ENCODE data around the gene FCHO1. TPM values are rescaled to one million over a fixed set of nuclear protein-coding genes. Genes with fewer than 3 reads are reported as not detected.

Gene FCHO1
- total and polyA plus RNA-seq, 2 experiments from 2014 or later: 18.5 to 42.3 TPM

DNA sequence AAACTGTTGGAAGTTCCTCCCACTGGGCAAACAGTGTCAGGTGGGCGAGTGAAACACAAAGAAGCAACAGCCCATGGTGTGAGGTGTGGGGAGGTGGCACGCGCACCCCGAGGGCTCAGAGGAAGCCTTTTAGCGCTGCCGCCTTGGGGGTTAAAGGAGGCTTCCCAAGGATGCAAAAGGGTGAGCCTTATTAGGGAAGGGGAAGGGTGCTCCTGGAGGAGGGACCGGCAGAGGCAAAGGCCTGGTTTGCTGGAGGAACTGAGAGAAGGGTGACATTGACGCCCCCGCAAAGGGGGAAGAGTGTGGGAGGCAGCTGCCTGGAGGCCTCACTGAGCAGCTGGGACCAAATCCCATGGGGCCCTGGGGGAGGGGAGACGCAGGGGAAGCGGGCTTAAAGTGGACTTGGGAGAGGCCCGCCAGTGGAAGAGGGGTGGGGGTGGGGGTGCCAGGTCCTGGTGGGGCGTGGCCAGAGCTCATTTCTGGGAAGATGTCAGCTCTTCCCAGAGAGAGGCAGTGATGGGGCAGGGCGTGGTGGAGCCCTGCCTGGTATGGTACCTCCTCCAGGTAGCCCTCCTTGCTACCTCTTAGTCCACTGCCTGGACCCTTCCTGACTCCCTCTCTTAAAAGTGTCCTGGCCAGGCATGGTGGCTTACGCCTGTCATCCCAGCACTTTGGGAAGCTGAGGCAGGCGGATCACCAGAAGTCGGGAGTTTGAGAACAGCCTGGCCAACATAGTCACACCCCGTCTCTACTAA is 12.0 kb upstream of the FCHO1 start (continued):
- TF ChIP-seq, protein P1, sequence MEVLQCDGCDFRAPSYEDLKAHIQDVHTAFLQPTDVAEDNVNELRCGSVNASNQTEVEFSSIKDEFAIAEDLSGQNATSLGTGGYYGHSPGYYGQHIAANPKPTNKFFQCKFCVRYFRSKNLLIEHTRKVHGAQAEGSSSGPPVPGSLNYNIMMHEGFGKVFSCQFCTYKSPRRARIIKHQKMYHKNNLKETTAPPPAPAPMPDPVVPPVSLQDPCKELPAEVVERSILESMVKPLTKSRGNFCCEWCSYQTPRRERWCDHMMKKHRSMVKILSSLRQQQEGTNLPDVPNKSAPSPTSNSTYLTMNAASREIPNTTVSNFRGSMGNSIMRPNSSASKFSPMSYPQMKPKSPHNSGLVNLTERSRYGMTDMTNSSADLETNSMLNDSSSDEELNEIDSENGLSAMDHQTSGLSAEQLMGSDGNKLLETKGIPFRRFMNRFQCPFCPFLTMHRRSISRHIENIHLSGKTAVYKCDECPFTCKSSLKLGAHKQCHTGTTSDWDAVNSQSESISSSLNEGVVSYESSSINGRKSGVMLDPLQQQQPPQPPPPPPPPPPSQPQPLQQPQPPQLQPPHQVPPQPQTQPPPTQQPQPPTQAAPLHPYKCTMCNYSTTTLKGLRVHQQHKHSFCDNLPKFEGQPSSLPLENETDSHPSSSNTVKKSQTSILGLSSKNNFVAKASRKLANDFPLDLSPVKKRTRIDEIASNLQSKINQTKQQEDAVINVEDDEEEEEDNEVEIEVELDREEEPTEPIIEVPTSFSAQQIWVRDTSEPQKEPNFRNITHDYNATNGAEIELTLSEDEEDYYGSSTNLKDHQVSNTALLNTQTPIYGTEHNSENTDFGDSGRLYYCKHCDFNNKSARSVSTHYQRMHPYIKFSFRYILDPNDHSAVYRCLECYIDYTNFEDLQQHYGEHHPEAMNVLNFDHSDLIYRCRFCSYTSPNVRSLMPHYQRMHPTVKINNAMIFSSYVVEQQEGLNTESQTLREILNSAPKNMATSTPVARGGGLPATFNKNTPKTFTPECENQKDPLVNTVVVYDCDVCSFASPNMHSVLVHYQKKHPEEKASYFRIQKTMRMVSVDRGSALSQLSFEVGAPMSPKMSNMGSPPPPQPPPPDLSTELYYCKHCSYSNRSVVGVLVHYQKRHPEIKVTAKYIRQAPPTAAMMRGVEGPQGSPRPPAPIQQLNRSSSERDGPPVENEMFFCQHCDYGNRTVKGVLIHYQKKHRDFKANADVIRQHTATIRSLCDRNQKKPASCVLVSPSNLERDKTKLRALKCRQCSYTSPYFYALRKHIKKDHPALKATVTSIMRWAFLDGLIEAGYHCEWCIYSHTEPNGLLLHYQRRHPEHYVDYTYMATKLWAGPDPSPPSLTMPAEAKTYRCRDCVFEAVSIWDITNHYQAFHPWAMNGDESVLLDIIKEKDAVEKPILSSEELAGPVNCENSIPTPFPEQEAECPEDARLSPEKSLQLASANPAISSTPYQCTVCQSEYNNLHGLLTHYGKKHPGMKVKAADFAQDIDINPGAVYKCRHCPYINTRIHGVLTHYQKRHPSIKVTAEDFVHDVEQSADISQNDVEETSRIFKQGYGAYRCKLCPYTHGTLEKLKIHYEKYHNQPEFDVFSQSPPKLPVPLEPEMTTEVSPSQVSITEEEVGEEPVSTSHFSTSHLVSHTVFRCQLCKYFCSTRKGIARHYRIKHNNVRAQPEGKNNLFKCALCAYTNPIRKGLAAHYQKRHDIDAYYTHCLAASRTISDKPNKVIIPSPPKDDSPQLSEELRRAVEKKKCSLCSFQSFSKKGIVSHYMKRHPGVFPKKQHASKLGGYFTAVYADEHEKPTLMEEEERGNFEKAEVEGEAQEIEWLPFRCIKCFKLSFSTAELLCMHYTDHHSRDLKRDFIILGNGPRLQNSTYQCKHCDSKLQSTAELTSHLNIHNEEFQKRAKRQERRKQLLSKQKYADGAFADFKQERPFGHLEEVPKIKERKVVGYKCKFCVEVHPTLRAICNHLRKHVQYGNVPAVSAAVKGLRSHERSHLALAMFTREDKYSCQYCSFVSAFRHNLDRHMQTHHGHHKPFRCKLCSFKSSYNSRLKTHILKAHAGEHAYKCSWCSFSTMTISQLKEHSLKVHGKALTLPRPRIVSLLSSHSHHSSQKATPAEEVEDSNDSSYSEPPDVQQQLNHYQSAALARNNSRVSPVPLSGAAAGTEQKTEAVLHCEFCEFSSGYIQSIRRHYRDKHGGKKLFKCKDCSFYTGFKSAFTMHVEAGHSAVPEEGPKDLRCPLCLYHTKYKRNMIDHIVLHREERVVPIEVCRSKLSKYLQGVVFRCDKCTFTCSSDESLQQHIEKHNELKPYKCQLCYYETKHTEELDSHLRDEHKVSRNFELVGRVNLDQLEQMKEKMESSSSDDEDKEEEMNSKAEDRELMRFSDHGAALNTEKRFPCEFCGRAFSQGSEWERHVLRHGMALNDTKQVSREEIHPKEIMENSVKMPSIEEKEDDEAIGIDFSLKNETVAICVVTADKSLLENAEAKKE (CRISPR knock-in tag; IDR thresholded peaks at IDR 0.05): no peak
- TF ChIP-seq POLR2AphosphoS5 (IDR thresholded peaks at IDR 0.05; ENCODE audit: low read depth): no peak
- TF ChIP-seq, protein P2, sequence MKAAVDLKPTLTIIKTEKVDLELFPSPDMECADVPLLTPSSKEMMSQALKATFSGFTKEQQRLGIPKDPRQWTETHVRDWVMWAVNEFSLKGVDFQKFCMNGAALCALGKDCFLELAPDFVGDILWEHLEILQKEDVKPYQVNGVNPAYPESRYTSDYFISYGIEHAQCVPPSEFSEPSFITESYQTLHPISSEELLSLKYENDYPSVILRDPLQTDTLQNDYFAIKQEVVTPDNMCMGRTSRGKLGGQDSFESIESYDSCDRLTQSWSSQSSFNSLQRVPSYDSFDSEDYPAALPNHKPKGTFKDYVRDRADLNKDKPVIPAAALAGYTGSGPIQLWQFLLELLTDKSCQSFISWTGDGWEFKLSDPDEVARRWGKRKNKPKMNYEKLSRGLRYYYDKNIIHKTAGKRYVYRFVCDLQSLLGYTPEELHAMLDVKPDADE (IDR thresholded peaks at IDR 0.05): no peak
- TF ChIP-seq ZNF114 (CRISPR knock-in tag; IDR thresholded peaks at IDR 0.05): no peak

DNA sequence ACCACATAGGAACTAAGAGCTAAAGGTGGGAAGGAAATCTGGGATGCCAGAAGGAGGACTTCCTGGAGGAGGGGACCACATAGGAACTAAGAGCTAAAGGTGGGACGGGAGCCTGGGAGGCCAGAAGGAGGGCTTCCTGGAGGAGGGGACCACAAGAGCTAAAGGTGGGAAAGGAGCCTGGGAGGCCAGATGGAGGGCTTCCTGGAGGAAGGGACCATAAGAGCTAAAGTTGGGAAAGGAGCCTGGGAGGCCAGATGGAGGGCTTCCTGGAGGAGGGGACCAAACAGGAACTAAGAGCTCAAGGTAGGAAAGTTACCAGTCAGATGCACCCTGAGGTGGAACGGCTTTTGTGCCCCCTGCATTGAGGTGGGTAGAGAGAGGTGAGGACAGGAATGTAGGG is 9.8 kb upstream of the FCHO1 start:
- Histone ChIP-seq H3K4me2 (no peak overlapping the region), H4K20me1 (replicated peaks; ENCODE audit: insufficient read depth) (0 out of 2 replicates have a peak, but pooled peaks cover 3% of the 10 kb centered on the region), H3K79me2 (replicated peaks; ENCODE audit: insufficient read depth) (no peaks in the 10 kb centered on the region), H3K27me3 (ENCODE audit: insufficient read depth) (no peaks in the 10 kb centered on the region), H3K4me3 (no peak overlapping the region), H2AFZ (no peak overlapping the region), H3K27ac (ENCODE audit: low read depth) (no peak overlapping the region), H3K4me1 (ENCODE audit: insufficient read depth) (0 out of 2 replicates have a peak, but pooled peaks cover 3% of the 10 kb centered on the region), H3K9me2 (ENCODE audit: insufficient read depth) (no peaks in the 10 kb centered on the region), H3K36me3 (ENCODE audit: insufficient read depth) (no peaks in the 10 kb centered on the region), H3F3A (replicated peaks; ENCODE audit: low read depth) (peaks cover 5% of the 10 kb centered on the region; the same call in 1 of the 2 replicates)
- H3K9me3 Mint-ChIP-seq: peaks cover 16% of the 10 kb centered on the region
- peaks cover 4% of the 10 kb centered on the region; the same call in 1 of the 3 replicates for H3K4me1 Mint-ChIP-seq
- DNase-seq (ENCODE audit: low spot score) (no peak), ATAC-seq (no peak)
- no peak overlapping the region for H3K27ac Mint-ChIP-seq
- peaks cover 20% of the 10 kb centered on the region for H3K36me3 Mint-ChIP-seq (ENCODE audit: low read depth)
- no peak overlapping the region; the same call in 2 of the 3 replicates for H3K4me3 Mint-ChIP-seq
- H3K27me3 Mint-ChIP-seq (ENCODE audit: insufficient read depth, low read depth, poor library complexity): peaks cover 11% of the 10 kb centered on the region
- TF ChIP-seq, protein P3, sequence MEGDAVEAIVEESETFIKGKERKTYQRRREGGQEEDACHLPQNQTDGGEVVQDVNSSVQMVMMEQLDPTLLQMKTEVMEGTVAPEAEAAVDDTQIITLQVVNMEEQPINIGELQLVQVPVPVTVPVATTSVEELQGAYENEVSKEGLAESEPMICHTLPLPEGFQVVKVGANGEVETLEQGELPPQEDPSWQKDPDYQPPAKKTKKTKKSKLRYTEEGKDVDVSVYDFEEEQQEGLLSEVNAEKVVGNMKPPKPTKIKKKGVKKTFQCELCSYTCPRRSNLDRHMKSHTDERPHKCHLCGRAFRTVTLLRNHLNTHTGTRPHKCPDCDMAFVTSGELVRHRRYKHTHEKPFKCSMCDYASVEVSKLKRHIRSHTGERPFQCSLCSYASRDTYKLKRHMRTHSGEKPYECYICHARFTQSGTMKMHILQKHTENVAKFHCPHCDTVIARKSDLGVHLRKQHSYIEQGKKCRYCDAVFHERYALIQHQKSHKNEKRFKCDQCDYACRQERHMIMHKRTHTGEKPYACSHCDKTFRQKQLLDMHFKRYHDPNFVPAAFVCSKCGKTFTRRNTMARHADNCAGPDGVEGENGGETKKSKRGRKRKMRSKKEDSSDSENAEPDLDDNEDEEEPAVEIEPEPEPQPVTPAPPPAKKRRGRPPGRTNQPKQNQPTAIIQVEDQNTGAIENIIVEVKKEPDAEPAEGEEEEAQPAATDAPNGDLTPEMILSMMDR (conservative IDR thresholded peaks at IDR 0.05; ENCODE audit: low read depth in 2 of 2): no peak
- no peak for TF ChIP-seq ZNF114 (CRISPR knock-in tag; IDR thresholded peaks at IDR 0.05)
- TF ChIP-seq EZH2phosphoT487 (IDR thresholded peaks at IDR 0.05; ENCODE audit: unreplicated experiment): no peak
- TF ChIP-seq EZH2 (IDR thresholded peaks at IDR 0.05; ENCODE audit: low read depth, unreplicated experiment): no peak

Measured in GM23338 (cell line).